Measurements from ENCODE around the gene PLAC1.
A peak's percentile ranks its signal among the peaks of the same experiment; 100 is the strongest.

The PLAC1 gene

GRCh38 chrX:134658002-134658759, at the start of gene PLAC1:
Gene PLAC1 (minus strand): TSS chrX:134658471. CDS start chrX:134566682, 91,789 bp downstream.
- no peak for DNase-seq (ENCODE audit: low read depth)

- no peak for DNase-seq (ENCODE audit: low read depth)
Measured at GRCh38 chrX:134706138-134706537, 47.9 kb upstream of the PLAC1 start.

- no peak for DNase-seq (ENCODE audit: low read depth)
Measured at GRCh38 chrX:134695999-134696398, 37.7 kb upstream of the PLAC1 start.

- no peak for DNase-seq (ENCODE audit: low read depth)
Measured at GRCh38 chrX:134694333-134695322, 36.4 kb upstream of the PLAC1 start.

GRCh38 chrX:134693644-134694043, 35.4 kb upstream of the PLAC1 start:
- no peak for DNase-seq (ENCODE audit: low read depth)

GRCh38 chrX:134692990-134693389, 34.7 kb upstream of the PLAC1 start:
- peak; percentile 49 for DNase-seq (ENCODE audit: low read depth)

- DNase-seq (ENCODE audit: low read depth) = no peak
Measured at GRCh38 chrX:134692233-134692632, 34.0 kb upstream of the PLAC1 start.

- no peak for DNase-seq (ENCODE audit: low read depth)
Measured at GRCh38 chrX:134691453-134691852, 33.2 kb upstream of the PLAC1 start.

GRCh38 chrX:134688839-134689238, 30.6 kb upstream of the PLAC1 start:
- no peak for DNase-seq (ENCODE audit: low read depth)

- no peak for DNase-seq (ENCODE audit: low read depth)
Measured at GRCh38 chrX:134688031-134688823, 30.0 kb upstream of the PLAC1 start.

GRCh38 chrX:134685668-134686067, 27.4 kb upstream of the PLAC1 start:
- DNase-seq (ENCODE audit: low read depth) = no peak

GRCh38 chrX:134684956-134685355, 26.7 kb upstream of the PLAC1 start:
- no peak for DNase-seq (ENCODE audit: low read depth)

- DNase-seq (ENCODE audit: low read depth) = no peak
Measured at GRCh38 chrX:134683351-134684005, 25.2 kb upstream of the PLAC1 start.

- no peak for DNase-seq (ENCODE audit: low read depth)
Measured at GRCh38 chrX:134682081-134682480, 23.8 kb upstream of the PLAC1 start.

GRCh38 chrX:134679644-134680043, 21.4 kb upstream of the PLAC1 start:
- DNase-seq (ENCODE audit: low read depth) = no peak

GRCh38 chrX:134679221-134679620, 20.9 kb upstream of the PLAC1 start:
- no peak for DNase-seq (ENCODE audit: low read depth)

- no peak for DNase-seq (ENCODE audit: low read depth)
Measured at GRCh38 chrX:134677332-134677731, 19.1 kb upstream of the PLAC1 start.

- DNase-seq (ENCODE audit: low read depth) = no peak
Measured at GRCh38 chrX:134676436-134676835, 18.2 kb upstream of the PLAC1 start.

- DNase-seq (ENCODE audit: low read depth) = no peak
Measured at GRCh38 chrX:134673123-134673522, 14.9 kb upstream of the PLAC1 start.

- DNase-seq (ENCODE audit: low read depth) = no peak
Measured at GRCh38 chrX:134672101-134672500, 13.8 kb upstream of the PLAC1 start.

- DNase-seq (ENCODE audit: low read depth) = no peak
Measured at GRCh38 chrX:134671294-134671693, 13.0 kb upstream of the PLAC1 start.

All from CMK (cell line).